Kidney epithelial cell (primary cell): ENCODE results near the gene NUP210. TPM values are rescaled to one million over a fixed set of nuclear protein-coding genes. Genes with fewer than 3 reads are reported as not detected.

Experiments
- DNase-seq: peaks from one replicate; pipeline ENCODE4 v3.0.0-alpha.2; 2010; ENCODE audit warnings: low read depth
- H3K27me3 ChIP-seq: 2 replicates; pipeline ENCODE4 v1.6.0; 2011; ENCODE audit warnings: low read length; ENCODE audit not compliant: control insufficient read depth, insufficient read depth
- H3K36me3 ChIP-seq: 2 replicates; pipeline ENCODE4 v1.5.1; 2011; ENCODE audit warnings: low read length; ENCODE audit not compliant: control insufficient read depth, insufficient read depth
- H3K4me3 ChIP-seq: 2 replicates; pipeline ENCODE4 v1.5.1; 2011; ENCODE audit warnings: low read depth, mild to moderate bottlenecking, control low read depth, low read length
- CTCF ChIP-seq: IDR thresholded peaks from 2 replicates; pipeline ENCODE4 v1.5.1; 2011; ENCODE audit warnings: mild to moderate bottlenecking, moderate library complexity, low read length, control low read depth, inconsistent platforms; ENCODE audit not compliant: insufficient read depth, poor library complexity, severe bottlenecking
- total RNA-seq: library from RNA; depleted of rRNA; stranded (reverse); fragments of >200 nt; gene quantifications from 2 replicates; pipeline ENCODE4 v1.2.3, GENCODE V29; 2015

Gene NUP210
- total RNA-seq, 1 donor from 2014 or later, result 36.2 TPM

- no peak overlapping the region for H3K4me3 ChIP-seq
- no peak for TF ChIP-seq CTCF
- no peaks in the 10 kb centered on the region for H3K27me3 ChIP-seq
- no peak for DNase-seq
- H3K36me3 ChIP-seq, result no peaks in the 10 kb centered on the region
These were observed 106.3 kb downstream of the NUP210 start for GRCh38 chr3:13313813-13314212.

- DNase-seq, result no peak
- Histone ChIP-seq H3K36me3 (no peaks in the 10 kb centered on the region), H3K4me3 (no peak overlapping the region), H3K27me3 (no peaks in the 10 kb centered on the region)
- TF ChIP-seq CTCF, result no peak
These were observed 111.1 kb downstream of the NUP210 start for GRCh38 chr3:13309004-13309403.

DNA sequence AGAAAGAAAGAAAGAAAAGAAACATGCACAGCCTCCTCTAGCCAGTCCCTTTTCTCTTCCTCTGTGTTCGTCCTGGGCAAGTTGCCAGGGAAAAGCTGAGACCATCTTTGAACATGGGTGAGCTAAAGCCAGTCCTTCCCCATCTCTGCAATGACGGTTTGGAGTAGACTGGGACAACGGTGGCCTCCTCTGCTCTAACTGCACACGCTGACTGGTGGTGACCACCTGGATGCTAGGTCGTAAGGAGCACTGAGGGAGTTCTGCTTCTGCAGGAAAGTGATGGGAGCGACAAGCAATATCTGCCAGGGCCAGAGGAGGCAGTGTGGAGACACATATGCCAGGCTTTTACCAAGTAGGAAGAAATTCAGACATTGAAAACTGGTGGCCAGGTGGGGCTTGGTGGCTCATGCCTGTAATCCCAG is 111.7 kb downstream of the NUP210 start:
- DNase-seq, result peak; percentile 9
- H3K4me3 ChIP-seq, result no peak overlapping the region
- TF ChIP-seq CTCF, result peak; percentile 48
- no peaks in the 10 kb centered on the region for H3K27me3 ChIP-seq
- H3K36me3 ChIP-seq, result no peaks in the 10 kb centered on the region

GRCh38 chr3:13307041-13307440 is 113.1 kb downstream of the NUP210 start:
- no peak for TF ChIP-seq CTCF
- no peak for DNase-seq
- Histone ChIP-seq H3K27me3 (no peaks in the 10 kb centered on the region), H3K36me3 (no peaks in the 10 kb centered on the region), H3K4me3 (no peak overlapping the region)

DNA sequence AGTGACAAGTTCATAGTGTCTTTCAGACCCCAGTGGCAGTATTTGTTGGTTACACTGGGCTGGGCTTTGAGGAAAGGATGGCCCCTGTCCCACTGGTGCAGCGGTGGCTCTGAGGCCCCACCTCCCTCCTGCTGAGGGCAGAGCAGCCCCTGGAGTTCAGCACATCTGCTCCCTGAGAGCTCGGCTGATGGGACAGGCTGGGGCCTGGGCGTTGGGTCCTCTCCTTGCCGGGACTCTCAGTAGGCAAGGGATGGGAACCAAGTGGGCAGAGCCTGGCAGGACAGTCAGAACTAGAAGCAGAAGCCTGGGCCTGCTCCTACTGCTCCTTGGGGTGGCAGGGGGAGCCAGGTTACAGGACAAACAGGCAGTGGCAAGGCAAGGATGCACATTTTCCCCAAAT is 114.5 kb downstream of the NUP210 start:
- Histone ChIP-seq H3K27me3 (no peaks in the 10 kb centered on the region), H3K36me3 (no peaks in the 10 kb centered on the region), H3K4me3 (no peak overlapping the region)
- DNase-seq, result no peak
- TF ChIP-seq CTCF, result no peak

DNA sequence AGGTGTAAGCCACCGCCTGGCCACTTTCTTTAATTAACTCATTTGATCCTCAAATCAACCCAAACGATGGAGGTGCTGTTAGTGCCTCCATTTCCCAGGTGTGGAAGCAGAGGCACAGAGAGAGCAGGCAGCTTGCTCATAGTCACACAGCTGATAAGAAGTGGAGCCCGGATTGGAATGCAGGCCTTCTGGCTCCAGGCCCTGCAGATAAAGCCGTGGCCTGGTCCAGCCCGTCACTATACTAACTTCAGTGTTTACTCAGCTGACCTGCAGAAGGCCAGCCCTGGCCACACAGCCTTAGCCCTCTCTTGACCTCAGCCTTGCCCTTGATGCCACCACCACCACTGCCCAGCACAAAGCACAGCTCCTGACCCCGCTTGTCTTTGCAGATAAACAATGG is 116.7 kb downstream of the NUP210 start:
- H3K27me3 ChIP-seq, result no peaks in the 10 kb centered on the region
- no peaks in the 10 kb centered on the region for H3K36me3 ChIP-seq
- no peak for DNase-seq
- H3K4me3 ChIP-seq, result no peak overlapping the region
- no peak for TF ChIP-seq CTCF
